Measurements from ENCODE around the gene TNFRSF13B.

Gene TNFRSF13B

GRCh38 chr17:16932156-16932555 is 39.8 kb downstream of the TNFRSF13B start:
- Histone ChIP-seq H3K27me3 (ENCODE audit: insufficient read depth, low read length) (peaks cover 7% of the 10 kb centered on the region), H3K9me3 (ENCODE audit: low read length) (no peaks in the 10 kb centered on the region), H2AFZ (ENCODE audit: low read depth, low read length) (no peak overlapping the region), H3K4me3 (ENCODE audit: low read length) (no peak overlapping the region), H3K4me1 (ENCODE audit: insufficient read depth, low read length) (no peaks in the 10 kb centered on the region), H3K36me3 (ENCODE audit: insufficient read depth, low read length) (no peaks in the 10 kb centered on the region)

DNA sequence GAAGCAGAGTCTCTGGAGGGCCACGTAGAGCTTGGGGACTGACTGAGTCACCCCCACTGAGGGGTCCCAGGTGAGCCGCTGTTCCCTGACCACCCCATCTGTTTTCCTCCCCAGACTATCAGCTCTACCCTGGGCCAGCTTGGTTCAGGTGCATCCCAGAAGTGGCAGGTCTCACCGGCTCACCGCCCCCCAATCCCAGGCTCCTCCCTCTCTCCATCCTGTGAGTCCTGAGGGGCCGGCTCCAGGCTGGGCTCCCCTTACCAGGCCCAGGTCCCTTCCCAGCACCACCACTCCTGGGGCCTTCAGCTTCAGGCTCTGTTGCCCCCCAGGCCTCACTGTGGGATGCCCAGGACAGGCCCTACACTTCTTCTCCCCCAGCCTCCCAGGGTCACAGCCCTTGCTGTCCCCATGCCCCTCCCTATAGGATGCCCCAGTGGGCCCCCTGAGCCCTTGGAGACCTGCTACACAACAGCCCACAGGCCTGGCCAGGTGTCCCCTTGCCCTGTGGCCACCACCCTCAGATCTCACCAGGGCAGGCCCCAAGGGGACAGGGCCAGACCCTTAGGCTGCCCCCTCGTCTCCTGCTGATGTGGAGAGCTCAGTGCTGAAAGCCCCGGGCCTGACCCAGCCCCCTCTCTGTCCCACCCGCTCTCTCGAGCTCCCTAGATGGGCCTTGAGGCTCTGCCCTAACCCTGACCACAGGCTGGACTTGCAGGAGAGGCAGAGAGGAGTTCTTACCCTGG is 40.4 kb downstream of the TNFRSF13B start:
- Histone ChIP-seq H3K27me3 (ENCODE audit: insufficient read depth, low read length) (peaks cover 7% of the 10 kb centered on the region), H3K9me3 (ENCODE audit: low read length) (no peaks in the 10 kb centered on the region), H3K4me3 (ENCODE audit: low read length) (no peak overlapping the region), H2AFZ (ENCODE audit: low read depth, low read length) (no peak overlapping the region), H3K36me3 (ENCODE audit: insufficient read depth, low read length) (no peaks in the 10 kb centered on the region), H3K4me1 (ENCODE audit: insufficient read depth, low read length) (no peaks in the 10 kb centered on the region)

- no peaks in the 10 kb centered on the region for H3K9me3 ChIP-seq (ENCODE audit: low read length)
- H3K36me3 ChIP-seq (ENCODE audit: insufficient read depth, low read length): no peaks in the 10 kb centered on the region
- H3K4me1 ChIP-seq (ENCODE audit: insufficient read depth, low read length): no peaks in the 10 kb centered on the region
- H3K4me3 ChIP-seq (ENCODE audit: low read length): no peak overlapping the region
- H3K27me3 ChIP-seq (ENCODE audit: insufficient read depth, low read length): peaks cover 7% of the 10 kb centered on the region
- no peak overlapping the region for H2AFZ ChIP-seq (ENCODE audit: low read depth, low read length)
Observed at GRCh38 chr17:16930571-16931317, 41.2 kb downstream of the TNFRSF13B start.

DNA sequence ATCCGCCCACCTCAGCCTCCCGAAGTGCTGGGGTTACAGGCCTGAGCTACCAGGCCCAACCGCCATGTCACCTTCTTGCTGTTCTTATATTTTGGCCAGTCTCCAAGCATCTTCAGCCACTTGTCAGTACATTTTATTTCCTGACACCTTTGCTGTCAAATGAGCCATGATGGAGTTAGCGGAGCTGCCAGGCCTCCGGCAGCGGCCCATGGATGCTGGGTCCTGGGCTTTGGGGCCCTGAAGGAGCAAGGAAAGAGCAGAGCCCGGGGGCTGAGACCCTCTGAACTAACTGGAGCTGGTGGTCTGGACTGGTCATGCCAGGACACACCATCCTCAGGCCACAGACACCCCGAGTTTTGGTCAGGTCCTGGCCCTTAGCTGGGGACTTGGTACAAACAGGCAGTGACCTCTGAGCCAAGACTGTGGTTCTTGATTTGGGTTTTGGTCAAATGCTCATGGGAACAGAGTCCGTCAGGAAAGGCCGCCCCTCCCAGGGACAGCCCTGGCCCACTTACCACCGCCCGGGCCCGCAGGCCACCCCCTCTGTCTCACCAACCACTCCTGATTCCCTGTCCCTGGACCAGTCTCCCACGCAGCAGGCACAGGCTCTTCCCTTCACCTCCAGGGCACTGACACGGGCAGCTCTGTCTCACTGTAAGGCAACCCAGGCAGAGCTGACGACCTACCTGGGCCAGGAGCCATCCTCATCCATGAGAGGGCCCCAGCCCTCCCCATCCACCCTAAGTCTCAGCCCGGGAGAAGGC is 42.0 kb downstream of the TNFRSF13B start:
- no peaks in the 10 kb centered on the region for H3K4me1 ChIP-seq (ENCODE audit: insufficient read depth, low read length)
- H3K36me3 ChIP-seq (ENCODE audit: insufficient read depth, low read length): no peaks in the 10 kb centered on the region
- H3K4me3 ChIP-seq (ENCODE audit: low read length): no peak overlapping the region
- H2AFZ ChIP-seq (ENCODE audit: low read depth, low read length): no peak overlapping the region
- H3K9me3 ChIP-seq (ENCODE audit: low read length): no peaks in the 10 kb centered on the region
- peaks cover 7% of the 10 kb centered on the region for H3K27me3 ChIP-seq (ENCODE audit: insufficient read depth, low read length)

DNA sequence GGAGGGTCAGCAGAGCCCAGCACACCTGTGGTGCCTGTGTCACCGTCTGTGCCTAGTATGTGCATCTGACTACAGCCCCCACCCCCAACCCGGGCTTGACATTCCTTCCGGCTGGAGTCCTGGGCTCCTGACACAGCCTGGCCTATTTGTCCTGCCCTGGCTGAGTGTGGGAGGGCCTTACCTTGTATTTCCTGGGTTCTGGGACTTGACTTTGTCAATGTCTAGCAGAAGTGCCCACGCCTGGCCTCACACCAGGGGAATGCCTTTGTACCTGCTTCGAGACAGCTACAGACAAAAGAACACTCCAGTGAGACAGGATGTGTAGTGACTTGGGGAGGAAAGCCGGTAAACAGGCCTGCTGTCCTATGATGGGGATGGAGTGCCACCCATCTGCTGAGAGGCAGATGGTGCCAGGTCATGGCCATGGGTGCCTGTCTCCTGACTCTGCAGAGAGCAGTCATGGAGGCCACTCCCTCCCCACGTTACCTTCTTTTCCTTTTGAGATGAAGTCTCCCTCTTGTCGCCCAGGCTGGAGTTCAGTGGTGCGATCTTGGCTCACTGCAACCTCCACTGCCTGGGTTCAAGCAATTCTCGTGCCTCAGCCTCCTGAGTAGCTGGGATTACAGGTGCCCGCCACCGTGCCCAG is 42.8 kb downstream of the TNFRSF13B start:
- H2AFZ ChIP-seq (ENCODE audit: low read depth, low read length): no peak overlapping the region
- H3K4me3 ChIP-seq (ENCODE audit: low read length): no peak overlapping the region
- no peaks in the 10 kb centered on the region for H3K9me3 ChIP-seq (ENCODE audit: low read length)
- no peaks in the 10 kb centered on the region for H3K36me3 ChIP-seq (ENCODE audit: insufficient read depth, low read length)
- H3K27me3 ChIP-seq (ENCODE audit: insufficient read depth, low read length): peaks cover 7% of the 10 kb centered on the region
- H3K4me1 ChIP-seq (ENCODE audit: insufficient read depth, low read length): no peaks in the 10 kb centered on the region

GRCh38 chr17:16928406-16929034 is 43.4 kb downstream of the TNFRSF13B start:
- Histone ChIP-seq H3K4me3 (ENCODE audit: low read length) (no peak overlapping the region), H3K9me3 (ENCODE audit: low read length) (no peaks in the 10 kb centered on the region), H3K36me3 (ENCODE audit: insufficient read depth, low read length) (no peaks in the 10 kb centered on the region), H3K4me1 (ENCODE audit: insufficient read depth, low read length) (no peaks in the 10 kb centered on the region), H3K27me3 (ENCODE audit: insufficient read depth, low read length) (peaks cover 7% of the 10 kb centered on the region), H2AFZ (ENCODE audit: low read depth, low read length) (no peak overlapping the region)

DNA sequence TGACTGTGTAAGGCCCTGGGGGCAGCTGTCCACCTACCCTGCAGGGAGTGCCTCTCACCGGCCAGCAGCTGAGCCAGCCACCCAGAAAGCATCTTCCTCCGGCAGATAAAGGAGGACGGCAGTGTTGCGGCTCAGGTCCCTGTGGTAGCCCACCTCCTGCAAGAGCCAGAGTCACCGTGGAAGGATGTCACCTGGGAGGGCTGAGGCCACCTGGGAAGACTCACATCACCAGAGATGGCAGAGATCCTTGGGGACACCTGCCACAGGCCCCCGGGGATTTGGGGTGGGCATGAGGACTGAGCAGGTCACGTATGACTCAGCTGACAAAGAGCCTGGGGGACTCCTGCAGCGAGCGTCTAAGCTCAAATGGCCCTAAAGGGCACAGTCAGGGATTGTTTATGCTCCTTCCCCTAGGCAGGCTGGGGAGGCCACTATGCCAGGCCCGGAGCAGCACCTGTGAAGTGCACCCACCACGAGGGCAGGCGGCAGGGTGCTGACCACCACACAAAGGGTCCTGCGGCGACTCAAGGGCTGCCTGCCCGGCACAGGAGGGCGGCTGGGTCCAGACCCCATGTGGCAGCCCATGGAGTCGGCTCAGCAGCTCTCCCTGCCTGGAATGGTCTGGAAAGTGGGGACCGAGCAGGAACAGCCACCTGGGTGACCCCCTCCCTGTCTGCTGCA is 44.1 kb downstream of the TNFRSF13B start:
- Histone ChIP-seq H3K4me1 (ENCODE audit: insufficient read depth, low read length) (no peaks in the 10 kb centered on the region), H3K27me3 (ENCODE audit: insufficient read depth, low read length) (peaks cover 7% of the 10 kb centered on the region), H3K4me3 (ENCODE audit: low read length) (no peak overlapping the region), H3K9me3 (ENCODE audit: low read length) (no peaks in the 10 kb centered on the region), H3K36me3 (ENCODE audit: insufficient read depth, low read length) (no peaks in the 10 kb centered on the region), H2AFZ (ENCODE audit: low read depth, low read length) (no peak overlapping the region)

DNA sequence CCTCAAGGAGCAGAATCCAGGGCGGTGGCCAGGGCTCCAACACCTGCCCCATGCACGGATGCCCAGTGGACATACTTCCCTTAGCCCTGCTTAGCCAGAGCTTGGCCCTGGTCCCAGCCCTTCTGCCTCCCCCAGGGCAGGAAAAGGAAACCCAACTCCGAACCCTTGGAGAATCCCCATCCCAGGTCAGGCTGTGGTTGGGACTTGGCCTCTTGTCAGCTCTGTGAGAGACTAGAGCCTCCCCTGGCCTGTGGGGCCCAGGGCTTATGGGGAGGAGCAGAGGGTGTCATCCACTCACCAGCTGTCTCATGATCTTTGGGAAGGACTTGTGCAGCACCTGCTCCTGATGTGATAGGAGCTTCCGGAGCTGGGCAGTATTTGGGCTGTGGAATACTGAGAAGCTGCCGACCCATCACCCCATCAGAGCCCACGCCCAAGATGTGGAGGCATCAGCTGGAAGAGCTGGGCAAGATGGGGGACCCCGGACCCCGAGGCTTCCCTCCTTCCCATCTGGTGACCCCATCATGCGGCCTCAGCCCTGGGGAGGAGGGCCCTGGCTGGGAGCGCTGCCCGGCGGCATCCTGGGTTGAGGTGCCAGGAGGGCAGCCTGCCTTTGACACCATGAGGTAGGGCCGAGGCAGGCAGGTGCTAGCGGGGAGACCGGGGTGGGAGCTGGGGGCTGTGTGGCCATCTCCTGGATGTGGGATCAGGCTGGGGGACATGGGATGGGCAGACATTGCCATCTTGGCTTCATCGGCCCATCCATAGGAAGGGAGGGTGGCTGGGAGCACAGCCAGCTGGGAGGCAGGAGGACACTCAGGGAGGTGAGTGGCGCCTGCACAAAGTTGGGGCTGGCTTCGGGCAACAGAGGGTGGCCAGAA is 45.1 kb downstream of the TNFRSF13B start:
- no peaks in the 10 kb centered on the region for H3K36me3 ChIP-seq (ENCODE audit: insufficient read depth, low read length)
- H3K4me1 ChIP-seq (ENCODE audit: insufficient read depth, low read length): no peaks in the 10 kb centered on the region
- H3K27me3 ChIP-seq (ENCODE audit: insufficient read depth, low read length): peaks cover 7% of the 10 kb centered on the region
- no peak overlapping the region for H3K4me3 ChIP-seq (ENCODE audit: low read length)
- no peak overlapping the region for H2AFZ ChIP-seq (ENCODE audit: low read depth, low read length)
- H3K9me3 ChIP-seq (ENCODE audit: low read length): no peaks in the 10 kb centered on the region

- no peaks in the 10 kb centered on the region for H3K4me1 ChIP-seq (ENCODE audit: insufficient read depth, low read length)
- H3K36me3 ChIP-seq (ENCODE audit: insufficient read depth, low read length): no peaks in the 10 kb centered on the region
- H3K4me3 ChIP-seq (ENCODE audit: low read length): no peak overlapping the region
- no peak overlapping the region for H2AFZ ChIP-seq (ENCODE audit: low read depth, low read length)
- peaks cover 7% of the 10 kb centered on the region for H3K27me3 ChIP-seq (ENCODE audit: insufficient read depth, low read length)
- H3K9me3 ChIP-seq (ENCODE audit: low read length): no peaks in the 10 kb centered on the region
Observed at GRCh38 chr17:16926061-16926511, 45.8 kb downstream of the TNFRSF13B start.

DNA sequence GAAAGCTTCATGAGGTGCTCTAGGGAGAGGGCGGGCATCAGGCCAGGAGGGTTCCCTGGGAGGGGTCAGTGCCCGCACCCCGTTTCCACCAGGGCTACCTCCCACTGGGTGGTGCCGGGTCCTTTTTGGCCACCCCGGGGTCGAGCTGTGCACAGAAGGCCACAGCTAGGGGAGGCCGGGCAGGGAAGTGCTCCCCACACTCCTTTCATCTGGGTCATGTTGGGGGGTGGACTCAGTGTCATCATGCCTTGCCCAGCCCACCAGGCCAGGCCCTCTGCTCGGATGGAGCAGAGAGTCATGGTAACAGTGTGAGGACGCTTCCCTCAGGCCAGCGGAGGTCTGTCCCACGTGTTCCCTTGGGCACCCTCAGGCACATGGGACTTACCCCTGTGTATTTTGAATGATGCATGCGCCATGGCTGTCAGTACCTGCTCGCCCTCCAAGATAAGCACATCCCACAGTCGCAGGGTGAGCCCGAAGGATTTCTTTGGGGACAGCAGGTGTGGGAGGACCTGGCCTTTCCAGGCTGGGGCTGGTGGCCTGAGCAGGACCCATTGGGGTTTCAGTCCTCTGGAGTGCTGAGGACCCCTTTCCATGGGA is 46.4 kb downstream of the TNFRSF13B start:
- Histone ChIP-seq H3K4me3 (ENCODE audit: low read length) (no peak overlapping the region), H3K36me3 (ENCODE audit: insufficient read depth, low read length) (no peaks in the 10 kb centered on the region), H3K27me3 (ENCODE audit: insufficient read depth, low read length) (peaks cover 7% of the 10 kb centered on the region), H3K9me3 (ENCODE audit: low read length) (no peaks in the 10 kb centered on the region), H3K4me1 (ENCODE audit: insufficient read depth, low read length) (no peaks in the 10 kb centered on the region), H2AFZ (ENCODE audit: low read depth, low read length) (no peak overlapping the region)

- Histone ChIP-seq H3K4me1 (ENCODE audit: insufficient read depth, low read length) (no peaks in the 10 kb centered on the region), H3K4me3 (ENCODE audit: low read length) (no peak overlapping the region), H3K36me3 (ENCODE audit: insufficient read depth, low read length) (no peaks in the 10 kb centered on the region), H3K9me3 (ENCODE audit: low read length) (no peaks in the 10 kb centered on the region), H2AFZ (ENCODE audit: low read depth, low read length) (no peak overlapping the region), H3K27me3 (ENCODE audit: insufficient read depth, low read length) (peaks cover 7% of the 10 kb centered on the region)
Observed at GRCh38 chr17:16924696-16925440, 47.0 kb downstream of the TNFRSF13B start.
